HEK293T (cell line): ENCODE results near the gene DNAJC7.

Experiments used
- BHLHE40 ChIP-seq: fragments of 450-650 bp; IDR thresholded peaks from 2 replicates; pipeline ENCODE4 v1.6.1; 2016; ENCODE audit warnings: mild to moderate bottlenecking, moderate library complexity, borderline replicate concordance
- CTBP1 ChIP-seq: fragments of 450-650 bp; IDR thresholded peaks from 2 replicates; pipeline ENCODE4 v1.6.1; 2016; ENCODE audit warnings: borderline replicate concordance
- ELF4 ChIP-seq: fragments of 450-650 bp; IDR thresholded peaks from 2 replicates; pipeline ENCODE4 v1.6.1; 2017; ENCODE audit warnings: antibody characterized with exemption
- FOXA1 ChIP-seq: fragments of 450-650 bp; IDR thresholded peaks from 2 replicates; pipeline ENCODE4 v1.6.1; 2016; ENCODE audit warnings: mild to moderate bottlenecking
- FOXM1 ChIP-seq: fragments of 450-650 bp; IDR thresholded peaks from 2 replicates; pipeline ENCODE4 v1.6.1; 2017; ENCODE audit warnings: mild to moderate bottlenecking, borderline replicate concordance
- HDGF ChIP-seq: fragments of 450-650 bp; IDR thresholded peaks from 2 replicates; pipeline ENCODE4 v1.6.1; 2017; ENCODE audit warnings: antibody characterized with exemption, borderline replicate concordance
- LEF1 ChIP-seq: fragments of 450-650 bp; IDR thresholded peaks from 2 replicates; pipeline ENCODE4 v1.6.1; 2017; ENCODE audit warnings: mild to moderate bottlenecking, borderline replicate concordance
- SP1 ChIP-seq: fragments of 450-650 bp; IDR thresholded peaks from 2 replicates; pipeline ENCODE4 v1.6.1; 2017
- TARDBP ChIP-seq: fragments of 450-650 bp; IDR thresholded peaks from 2 replicates; pipeline ENCODE4 v1.6.1; 2016
- ZNF384 ChIP-seq: fragments of 450-650 bp; IDR thresholded peaks from 2 replicates; pipeline ENCODE4 v1.6.1; 2016

- TF ChIP-seq SP1 (no peak), ZNF384 (no peak), FOXA1 (no peak), HDGF (no peak), FOXM1 (no peak), ELF4 (no peak), CTBP1 (no peak), TARDBP (no peak), BHLHE40 (no peak), LEF1 (no peak)
Measured at GRCh38 chr17:41959336-41960095, 57.7 kb downstream of the DNAJC7 start.
